HEK293T (cell line): ENCODE data around the gene PDE4DIP.
"Not testable (repeated sequence)": the region's sequence is repeated elsewhere in the genome, so short reads cannot be mapped to it uniquely, and the experiment has no call there.

Experiments
- ARNT ChIP-seq: fragments of 450-650 bp; IDR thresholded peaks from 2 replicates; pipeline ENCODE4 v1.6.1; 2017; ENCODE audit warnings: mild to moderate bottlenecking
- BHLHE40 ChIP-seq: fragments of 450-650 bp; IDR thresholded peaks from 2 replicates; pipeline ENCODE4 v1.6.1; 2016; ENCODE audit warnings: mild to moderate bottlenecking, moderate library complexity, borderline replicate concordance
- CTBP1 ChIP-seq: fragments of 450-650 bp; IDR thresholded peaks from 2 replicates; pipeline ENCODE4 v1.6.1; 2016; ENCODE audit warnings: borderline replicate concordance
- ELF4 ChIP-seq: fragments of 450-650 bp; IDR thresholded peaks from 2 replicates; pipeline ENCODE4 v1.6.1; 2017; ENCODE audit warnings: antibody characterized with exemption
- FOXA1 ChIP-seq: fragments of 450-650 bp; IDR thresholded peaks from 2 replicates; pipeline ENCODE4 v1.6.1; 2016; ENCODE audit warnings: mild to moderate bottlenecking
- FOXK2 ChIP-seq: fragments of 450-650 bp; IDR thresholded peaks from 2 replicates; pipeline ENCODE4 v1.6.1; 2016; ENCODE audit warnings: mild to moderate bottlenecking
- FOXM1 ChIP-seq: fragments of 450-650 bp; IDR thresholded peaks from 2 replicates; pipeline ENCODE4 v1.6.1; 2017; ENCODE audit warnings: mild to moderate bottlenecking, borderline replicate concordance
- HDGF ChIP-seq: fragments of 450-650 bp; IDR thresholded peaks from 2 replicates; pipeline ENCODE4 v1.6.1; 2017; ENCODE audit warnings: antibody characterized with exemption, borderline replicate concordance
- LEF1 ChIP-seq: fragments of 450-650 bp; IDR thresholded peaks from 2 replicates; pipeline ENCODE4 v1.6.1; 2017; ENCODE audit warnings: mild to moderate bottlenecking, borderline replicate concordance
- NFRKB ChIP-seq: fragments of 450-650 bp; IDR thresholded peaks from 2 replicates; pipeline ENCODE4 v1.6.1; 2016; ENCODE audit warnings: mild to moderate bottlenecking, moderate library complexity
- SP1 ChIP-seq: fragments of 450-650 bp; IDR thresholded peaks from 2 replicates; pipeline ENCODE4 v1.6.1; 2017
- SUZ12 ChIP-seq: fragments of 450-650 bp; IDR thresholded peaks from 2 replicates; pipeline ENCODE4 v1.6.1; 2016; ENCODE audit warnings: mild to moderate bottlenecking
- TARDBP ChIP-seq: fragments of 450-650 bp; IDR thresholded peaks from 2 replicates; pipeline ENCODE4 v1.6.1; 2016
- TF ChIP-seq, protein P1 (sequence below): fragments of 450-650 bp; IDR thresholded peaks from 2 replicates; pipeline ENCODE4 v1.6.1; 2016

DNA sequence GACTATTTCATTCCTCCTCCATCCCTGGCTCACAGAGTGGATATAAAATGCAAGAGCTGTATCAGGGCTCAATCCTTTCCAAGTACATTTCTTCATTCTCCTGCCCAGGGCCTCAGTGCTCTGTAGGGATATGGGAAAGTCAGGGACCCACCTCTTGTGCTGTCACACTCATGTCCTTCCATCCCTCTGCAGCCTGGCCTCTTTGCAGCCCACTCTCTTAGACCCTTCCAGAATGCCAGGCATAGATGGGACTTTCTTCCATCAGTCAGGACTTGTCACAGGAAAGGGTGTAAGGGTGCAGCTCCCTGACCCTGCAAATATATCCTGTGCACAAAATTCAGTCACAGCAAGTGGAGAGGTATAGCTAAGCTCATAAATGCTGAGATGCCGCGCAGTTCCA is 172.4 kb downstream of the PDE4DIP start:
- not testable (repeated sequence) for TF ChIP-seq BHLHE40, HDGF, SP1, FOXM1, ELF4, SUZ12, FOXK2, FOXA1, TARDBP, ARNT, NFRKB, CTBP1, LEF1
- TF ChIP-seq, protein P1, sequence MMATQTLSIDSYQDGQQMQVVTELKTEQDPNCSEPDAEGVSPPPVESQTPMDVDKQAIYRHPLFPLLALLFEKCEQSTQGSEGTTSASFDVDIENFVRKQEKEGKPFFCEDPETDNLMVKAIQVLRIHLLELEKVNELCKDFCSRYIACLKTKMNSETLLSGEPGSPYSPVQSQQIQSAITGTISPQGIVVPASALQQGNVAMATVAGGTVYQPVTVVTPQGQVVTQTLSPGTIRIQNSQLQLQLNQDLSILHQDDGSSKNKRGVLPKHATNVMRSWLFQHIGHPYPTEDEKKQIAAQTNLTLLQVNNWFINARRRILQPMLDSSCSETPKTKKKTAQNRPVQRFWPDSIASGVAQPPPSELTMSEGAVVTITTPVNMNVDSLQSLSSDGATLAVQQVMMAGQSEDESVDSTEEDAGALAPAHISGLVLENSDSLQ, result not testable (repeated sequence)
